ENCODE data around the gene TTF1.

Gene TTF1

GRCh38 chr9:132356324-132356924, 50.2 kb downstream of the TTF1 start:
- DNase-seq, result no peak

- DNase-seq, result peak; percentile 92
Observed at GRCh38 chr9:132354637-132355355, 51.8 kb downstream of the TTF1 start, which contains the start of gene SETX. Gene SETX (minus strand): TSS chr9:132354986. CDS start chr9:132349428, 5,558 bp downstream.

- no peak for DNase-seq
Observed at GRCh38 chr9:132351404-132352045, 55.1 kb downstream of the TTF1 start.

- DNase-seq, result no peak
Observed at GRCh38 chr9:132350861-132351315, 55.8 kb downstream of the TTF1 start.

GRCh38 chr9:132348676-132349075, 58.0 kb downstream of the TTF1 start:
- no peak for DNase-seq

GRCh38 chr9:132346177-132346576, 60.5 kb downstream of the TTF1 start:
- no peak for DNase-seq

GRCh38 chr9:132341177-132341840, 65.3 kb downstream of the TTF1 start:
- DNase-seq, result no peak

GRCh38 chr9:132334364-132334763, 72.3 kb downstream of the TTF1 start:
- DNase-seq, result no peak

- DNase-seq, result no peak
Observed at GRCh38 chr9:132333556-132333955, 73.1 kb downstream of the TTF1 start.

GRCh38 chr9:132328580-132328979, 78.1 kb downstream of the TTF1 start:
- DNase-seq, result no peak

- DNase-seq, result no peak
Observed at GRCh38 chr9:132327537-132327936, 79.1 kb downstream of the TTF1 start.
